Osteocyte (in vitro differentiated cells): Measurements from ENCODE around the gene CDH5. TPM values are rescaled to one million over a fixed set of nuclear protein-coding genes. Genes with fewer than 3 reads are reported as not detected.
A peak's percentile ranks its signal among the peaks of the same experiment; 100 is the strongest.

Experiments
- DNase-seq: peaks from one replicate; pipeline ENCODE4 v3.0.0; 2021; ENCODE audit warnings: mixed read lengths; ENCODE audit not compliant: unreplicated experiment; ENCODE audit errors: extremely low spot score
- H3K27ac Mint-ChIP-seq: one replicate; pipeline ENCODE4 v1.8.0; 2021; ENCODE audit warnings: mild to moderate bottlenecking, mixed read lengths; ENCODE audit not compliant: unreplicated experiment
- H3K27me3 Mint-ChIP-seq: one replicate; pipeline ENCODE4 v1.8.0; 2021; ENCODE audit warnings: mixed read lengths; ENCODE audit not compliant: unreplicated experiment
- H3K36me3 Mint-ChIP-seq: one replicate; pipeline ENCODE4 v1.8.0; 2021; ENCODE audit warnings: mixed read lengths; ENCODE audit not compliant: unreplicated experiment
- H3K4me1 Mint-ChIP-seq: one replicate; pipeline ENCODE4 v1.8.0; 2021; ENCODE audit warnings: mixed read lengths; ENCODE audit not compliant: unreplicated experiment
- H3K4me3 Mint-ChIP-seq: one replicate; pipeline ENCODE4 v1.8.0; 2021; ENCODE audit warnings: mild to moderate bottlenecking, moderate library complexity, mixed read lengths; ENCODE audit not compliant: unreplicated experiment
- H3K9me3 Mint-ChIP-seq: one replicate; pipeline ENCODE4 v1.8.0; 2021; ENCODE audit warnings: mixed read lengths; ENCODE audit not compliant: unreplicated experiment
- CTCF ChIP-seq: fragments of 200-600 bp; sonication (generic); IDR thresholded peaks from 2 replicates; pipeline ENCODE4 v1.5.0; 2021; ENCODE audit warnings: antibody characterized with exemption, mild to moderate bottlenecking, moderate library complexity
- total RNA-seq: library from RNA; stranded (reverse); gene quantifications from 2 replicates; pipeline ENCODE4 v1.2.1, GENCODE V29; 2021

Gene CDH5
- total RNA-seq, 1 donor from 2014 or later, result not detected

GRCh38 chr16:66400503-66401380 is 34.3 kb downstream of the CDH5 start:
- Mint-ChIP-seq H3K4me1 (peaks cover 8% of the 10 kb centered on the region), H3K36me3 (no peaks in the 10 kb centered on the region), H3K27ac (no peak overlapping the region), H3K4me3 (no peak overlapping the region), H3K9me3 (peaks cover 6% of the 10 kb centered on the region), H3K27me3 (peaks cover 17% of the 10 kb centered on the region)
- DNase-seq, result peak; percentile 75
- TF ChIP-seq CTCF, result no peak

GRCh38 chr16:66401610-66402009 is 35.1 kb downstream of the CDH5 start:
- Mint-ChIP-seq H3K27ac (no peak overlapping the region), H3K4me3 (no peak overlapping the region), H3K27me3 (peaks cover 18% of the 10 kb centered on the region), H3K36me3 (no peaks in the 10 kb centered on the region), H3K9me3 (peaks cover 6% of the 10 kb centered on the region), H3K4me1 (peaks cover 8% of the 10 kb centered on the region)
- peak; percentile 69 for DNase-seq
- TF ChIP-seq CTCF, result no peak

GRCh38 chr16:66402166-66402565 is 35.7 kb downstream of the CDH5 start:
- DNase-seq, result peak; percentile 73
- H3K4me3 Mint-ChIP-seq, result no peak overlapping the region
- peaks cover 18% of the 10 kb centered on the region for H3K27me3 Mint-ChIP-seq
- H3K27ac Mint-ChIP-seq, result no peak overlapping the region
- peaks cover 6% of the 10 kb centered on the region for H3K9me3 Mint-ChIP-seq
- H3K4me1 Mint-ChIP-seq, result peaks cover 11% of the 10 kb centered on the region
- no peak for TF ChIP-seq CTCF
- H3K36me3 Mint-ChIP-seq, result no peaks in the 10 kb centered on the region

GRCh38 chr16:66402591-66403230 is 36.2 kb downstream of the CDH5 start:
- no peak overlapping the region for H3K27ac Mint-ChIP-seq

More at GRCh38 chr16:66402591-66403230, 36.2 kb downstream of the CDH5 start:
- H3K36me3 Mint-ChIP-seq, result no peaks in the 10 kb centered on the region
- TF ChIP-seq CTCF, result no peak
- H3K9me3 Mint-ChIP-seq, result peaks cover 6% of the 10 kb centered on the region
- no peak overlapping the region for H3K4me3 Mint-ChIP-seq
- H3K4me1 Mint-ChIP-seq, result peaks cover 13% of the 10 kb centered on the region
- peaks cover 18% of the 10 kb centered on the region for H3K27me3 Mint-ChIP-seq
- peak; percentile 83 for DNase-seq
